BLaER1 treated with 17β-estradiol and CSF1 and Interleukin-3, amounts not matched to agents 10 nM and 100 nM (cell line): ENCODE data around the gene CEMIP2.

Experiments
- H3K27ac ChIP-seq, 11 experiments: shearing (Covaris generic); formaldehyde crosslinking; 2 replicates each; pipeline ENCODE4 v1.8.1; 2022
- H3K27me3 ChIP-seq, 11 experiments: shearing (Covaris generic); formaldehyde crosslinking; 2 replicates each; pipeline ENCODE4 v1.8.1; 2022
- H3K36me3 ChIP-seq, 11 experiments: shearing (Covaris generic); formaldehyde crosslinking; 2 replicates each; pipeline ENCODE4 v1.8.1; 2022
- H3K4me1 ChIP-seq, 10 experiments: shearing (Covaris generic); formaldehyde crosslinking; 2 replicates each; pipeline ENCODE4 v1.8.1; 2022
- H3K4me2 ChIP-seq, 11 experiments: shearing (Covaris generic); formaldehyde crosslinking; 2 replicates each; pipeline ENCODE4 v1.8.1; 2022
- H3K4me3 ChIP-seq, 10 experiments: shearing (Covaris generic); formaldehyde crosslinking; 2 replicates each; pipeline ENCODE4 v1.8.1; 2022
- H3K9ac ChIP-seq, 11 experiments: shearing (Covaris generic); formaldehyde crosslinking; 2 replicates each; pipeline ENCODE4 v1.8.1; 2022
- H3K9me3 ChIP-seq, 11 experiments: shearing (Covaris generic); formaldehyde crosslinking; replicated peaks in 1 of 11; 2 replicates each; pipeline ENCODE4 v1.8.1; 2022
- H4K20me1 ChIP-seq, 11 experiments: shearing (Covaris generic); formaldehyde crosslinking; 2 replicates each; pipeline ENCODE4 v1.8.1; 2022
- Cebpa-rat ChIP-seq, 11 experiments: shearing (Covaris generic); IDR thresholded peaks; 2 replicates each; pipeline ENCODE4 v1.8.1; 2022

Gene CEMIP2

DNA sequence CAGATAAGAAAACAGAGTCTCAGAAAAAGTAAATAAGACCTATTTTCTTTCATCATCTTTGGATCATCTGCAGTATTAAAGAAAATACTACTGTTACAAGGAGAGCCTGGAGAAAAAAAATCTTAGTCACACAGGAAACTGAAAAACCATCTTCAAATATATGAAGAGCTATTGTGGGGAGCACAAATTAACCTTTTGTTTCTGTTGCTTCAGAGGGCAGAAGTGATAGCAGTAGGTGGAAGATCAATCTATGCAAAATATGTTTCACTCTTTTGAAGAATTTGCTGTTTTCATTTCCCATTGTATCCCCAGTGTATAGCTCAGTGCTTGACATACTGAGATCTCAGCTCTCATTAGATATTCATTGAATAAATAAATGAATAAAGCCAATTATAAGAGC is 13.1 kb upstream of the CEMIP2 start:
- Histone ChIP-seq H4K20me1 (no peaks in the 10 kb centered on the region), H3K9me3 (no peaks in the 10 kb centered on the region), H3K27me3 (no peaks in the 10 kb centered on the region), H3K9ac (no peak overlapping the region), H3K4me3 (no peak overlapping the region), H3K4me1 (peaks cover 13 to 39% (median 31%) of the 10 kb centered on the region in 10 experiments), H3K36me3 (no peaks in the 10 kb centered on the region), H3K27ac (no peak overlapping the region), H3K4me2 (peak overlapping the region in 9 of 11 experiments; percentile 0 to 40 (median 13); a peak in 13 of 22 replicates)
- no peak for TF ChIP-seq Cebpa-rat (IDR thresholded peaks at IDR 0.05)

- H3K9ac ChIP-seq, result no peak overlapping the region
- H3K9me3 ChIP-seq, result no peaks in the 10 kb centered on the region
- H3K4me2 ChIP-seq, result peak overlapping the region in 4 of 11 experiments; percentile 0 to 40 (median 20); a peak in 5 of 22 replicates
- no peak for TF ChIP-seq Cebpa-rat (IDR thresholded peaks at IDR 0.05)
- peaks cover 13 to 43% (median 32%) of the 10 kb centered on the region in 10 experiments for H3K4me1 ChIP-seq
- no peaks in the 10 kb centered on the region for H4K20me1 ChIP-seq
- H3K36me3 ChIP-seq, result no peaks in the 10 kb centered on the region
- no peak overlapping the region for H3K27ac ChIP-seq
- H3K27me3 ChIP-seq, result no peaks in the 10 kb centered on the region
- H3K4me3 ChIP-seq, result no peak overlapping the region
Measured at GRCh38 chr9:71780953-71781352, 12.6 kb upstream of the CEMIP2 start.

GRCh38 chr9:71778085-71778484 is 9.8 kb upstream of the CEMIP2 start:
- H3K9me3 ChIP-seq, result no peaks in the 10 kb centered on the region
- H4K20me1 ChIP-seq, result no peaks in the 10 kb centered on the region
- H3K36me3 ChIP-seq, result no peaks in the 10 kb centered on the region
- no peak overlapping the region for H3K9ac ChIP-seq
- no peak overlapping the region for H3K4me3 ChIP-seq
- no peaks in the 10 kb centered on the region for H3K27me3 ChIP-seq
- no peak overlapping the region for H3K27ac ChIP-seq
- peaks cover 8 to 50% (median 41%) of the 10 kb centered on the region in 10 experiments for H3K4me1 ChIP-seq
- TF ChIP-seq Cebpa-rat (IDR thresholded peaks at IDR 0.05), result no peak
- no peak overlapping the region for H3K4me2 ChIP-seq

DNA sequence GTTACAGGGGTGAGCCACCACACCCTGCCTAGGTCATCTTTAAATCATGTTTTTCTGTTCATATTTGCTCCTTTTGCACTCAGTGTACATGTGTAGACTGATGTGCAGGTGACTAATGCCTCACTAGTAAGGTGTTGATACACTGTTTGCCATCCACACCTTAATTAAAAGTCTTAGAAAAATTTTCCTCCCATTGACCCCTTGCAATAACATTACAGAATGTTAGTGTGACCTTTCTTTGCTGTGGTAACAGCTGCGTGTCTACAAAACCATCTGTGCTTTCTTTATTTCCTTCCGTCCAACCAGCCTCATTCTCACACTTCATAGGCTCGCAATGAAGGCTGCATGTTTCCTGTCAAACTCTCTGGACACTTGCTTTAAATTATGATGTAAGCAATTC is 6.6 kb upstream of the CEMIP2 start:
- no peaks in the 10 kb centered on the region for H3K9me3 ChIP-seq

DNA sequence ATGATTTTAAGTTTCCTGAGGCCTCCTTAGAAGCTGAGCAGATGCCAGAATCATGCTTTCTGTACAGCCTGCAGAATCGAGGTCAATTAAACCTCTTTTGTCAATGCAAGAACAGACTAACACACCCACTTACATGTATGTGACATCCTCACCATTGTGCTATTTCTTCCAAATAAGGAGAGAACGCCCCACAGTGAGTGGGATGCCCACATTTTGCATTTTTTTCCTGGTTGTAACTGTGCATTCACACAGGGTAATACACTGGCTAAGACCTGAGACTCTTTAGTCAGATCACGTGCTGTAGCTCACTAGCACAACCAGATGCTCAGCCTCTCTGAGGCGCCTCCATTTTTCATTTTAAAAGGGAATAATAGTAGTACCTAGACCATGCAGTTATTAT is 4.4 kb upstream of the CEMIP2 start:
- TF ChIP-seq Cebpa-rat (IDR thresholded peaks at IDR 0.05), result no peak
- Histone ChIP-seq H3K4me1 (peaks cover 6 to 41% (median 36%) of the 10 kb centered on the region in 10 experiments), H3K36me3 (no peaks in the 10 kb centered on the region), H3K9me3 (no peaks in the 10 kb centered on the region), H3K9ac (no peak overlapping the region), H4K20me1 (peaks cover 0 to 4% (median 3%) of the 10 kb centered on the region in 11 experiments; a peak in 14 of 22 replicates), H3K27ac (no peak overlapping the region), H3K27me3 (0 out of 22 replicates have a peak, but pooled peaks cover 0 to 4% (median 0%) of the 10 kb centered on the region in 11 experiments), H3K4me2 (no peak overlapping the region), H3K4me3 (no peak overlapping the region)

More for the DNA sequence above, 6.6 kb upstream of the CEMIP2 start:
- H3K9ac ChIP-seq, result no peak overlapping the region
- H3K27me3 ChIP-seq, result 0 out of 22 replicates have a peak, but pooled peaks cover 0 to 4% (median 0%) of the 10 kb centered on the region in 11 experiments
- H3K4me3 ChIP-seq, result no peak overlapping the region
- no peaks in the 10 kb centered on the region for H3K36me3 ChIP-seq
- TF ChIP-seq Cebpa-rat (IDR thresholded peaks at IDR 0.05), result no peak
- H3K4me1 ChIP-seq, result peaks cover 6 to 33% (median 28%) of the 10 kb centered on the region in 10 experiments
- H3K4me2 ChIP-seq, result peak overlapping the region; percentile 41 to 81 (median 59)
- H3K27ac ChIP-seq, result peak overlapping the region in 6 of 11 experiments; percentile 12 to 36 (median 20); a peak in 7 of 22 replicates
- no peaks in the 10 kb centered on the region for H4K20me1 ChIP-seq

DNA sequence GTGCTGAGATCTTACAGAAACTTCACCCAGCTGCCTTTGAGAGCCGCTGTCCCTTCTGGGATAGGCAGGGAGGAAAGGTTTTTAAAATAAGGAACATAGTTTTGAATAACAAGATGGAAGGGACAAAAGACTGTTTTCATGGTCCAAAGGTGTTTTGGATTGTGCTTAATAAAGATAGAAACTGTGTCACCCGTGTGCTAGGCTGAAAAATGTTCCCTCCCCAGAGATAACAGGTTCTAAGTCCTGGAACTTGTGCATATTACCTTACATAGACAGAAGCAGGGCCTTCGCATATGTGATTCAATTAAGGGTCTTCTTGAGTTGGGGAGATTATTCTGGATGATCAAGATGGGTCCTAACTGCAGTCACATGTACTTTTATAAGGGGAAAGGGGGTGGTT is 1.9 kb upstream of the CEMIP2 start:
- H4K20me1 ChIP-seq, result peaks cover 11 to 29% (median 28%) of the 10 kb centered on the region in 11 experiments; a peak in 19 of 22 replicates
- 0 out of 22 replicates have a peak, but pooled peaks cover 0 to 4% (median 0%) of the 10 kb centered on the region in 11 experiments for H3K27me3 ChIP-seq
- H3K27ac ChIP-seq, result no peak overlapping the region; a peak in 1 of 22 replicates
- H3K4me3 ChIP-seq, result peak overlapping the region in 2 of 10 experiments; percentile 82 to 84; a peak in 1 of 20 replicates
- peak overlapping the region in 2 of 11 experiments; percentile 92 to 95; a peak in 1 of 22 replicates for H3K9ac ChIP-seq
- H3K36me3 ChIP-seq, result no peaks in the 10 kb centered on the region
- no peaks in the 10 kb centered on the region for H3K9me3 ChIP-seq
- peaks cover 26 to 54% (median 50%) of the 10 kb centered on the region in 10 experiments for H3K4me1 ChIP-seq
- peak overlapping the region; percentile 93 to 100 (median 100); a peak in 21 of 22 replicates for H3K4me2 ChIP-seq
- no peak for TF ChIP-seq Cebpa-rat (IDR thresholded peaks at IDR 0.05)

DNA sequence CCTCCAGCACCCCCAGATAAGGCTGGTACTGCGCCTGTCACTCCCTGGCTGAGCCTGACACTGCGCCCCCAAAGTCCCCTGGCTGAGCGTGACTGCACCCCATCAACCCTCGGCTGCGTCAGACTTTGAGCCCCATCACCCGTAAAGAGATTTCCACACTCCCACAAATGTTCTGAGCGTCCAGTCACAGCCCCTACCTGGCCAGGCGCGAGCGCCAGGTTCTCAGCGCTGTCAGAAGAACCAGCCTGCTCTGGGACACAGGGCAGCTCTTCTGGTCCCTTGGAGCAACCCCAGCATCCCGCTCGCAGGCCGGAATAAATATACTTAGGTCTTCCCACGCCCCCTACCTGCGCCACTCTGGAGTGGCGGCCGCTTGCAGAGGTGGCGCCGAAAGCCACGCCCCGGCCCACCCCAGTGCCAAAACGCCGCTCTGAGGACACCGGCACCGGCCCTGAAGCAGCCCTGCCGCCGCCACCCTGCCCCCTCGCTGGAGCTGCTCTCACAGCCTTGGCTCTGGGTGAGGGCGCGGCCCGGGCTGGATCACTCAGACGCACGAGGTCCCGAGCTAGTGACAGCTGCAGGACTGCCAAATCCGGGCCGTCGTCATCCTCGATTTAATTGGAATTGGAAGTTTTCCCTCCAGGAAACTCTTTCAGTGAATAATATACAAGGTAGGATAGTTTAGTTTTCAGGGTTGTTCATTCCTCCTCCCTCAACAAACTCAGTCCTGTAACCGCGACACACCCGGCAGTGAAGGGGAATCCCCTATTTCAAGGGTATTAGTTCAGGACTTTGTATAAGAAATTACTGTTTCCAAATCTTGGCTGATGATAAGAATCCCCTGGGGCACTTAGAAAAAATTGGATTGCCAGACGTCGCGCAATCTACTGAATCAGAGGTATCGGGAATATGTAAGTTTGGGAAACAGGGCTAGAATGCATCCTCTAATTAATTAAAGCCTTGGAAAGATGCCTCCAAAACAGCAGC is 1.2 kb upstream of the CEMIP2 start:
- Histone ChIP-seq H3K9me3 (no peaks in the 10 kb centered on the region), H3K27me3 (0 out of 22 replicates have a peak, but pooled peaks cover 0 to 4% (median 0%) of the 10 kb centered on the region in 11 experiments), H3K36me3 (no peaks in the 10 kb centered on the region), H4K20me1 (peaks cover 11 to 36% (median 35%) of the 10 kb centered on the region in 11 experiments; a peak in 19 of 22 replicates), H3K9ac (peak overlapping the region; percentile 70 to 97 (median 92)), H3K4me2 (peak overlapping the region; percentile 93 to 100 (median 100)), H3K27ac (peak overlapping the region in 10 of 11 experiments; percentile 1 to 93 (median 60); a peak in 17 of 22 replicates), H3K4me1 (peaks cover 26 to 53% (median 49%) of the 10 kb centered on the region in 10 experiments), H3K4me3 (peak overlapping the region; percentile 69 to 86 (median 83))
- no peak for TF ChIP-seq Cebpa-rat (IDR thresholded peaks at IDR 0.05)

DNA sequence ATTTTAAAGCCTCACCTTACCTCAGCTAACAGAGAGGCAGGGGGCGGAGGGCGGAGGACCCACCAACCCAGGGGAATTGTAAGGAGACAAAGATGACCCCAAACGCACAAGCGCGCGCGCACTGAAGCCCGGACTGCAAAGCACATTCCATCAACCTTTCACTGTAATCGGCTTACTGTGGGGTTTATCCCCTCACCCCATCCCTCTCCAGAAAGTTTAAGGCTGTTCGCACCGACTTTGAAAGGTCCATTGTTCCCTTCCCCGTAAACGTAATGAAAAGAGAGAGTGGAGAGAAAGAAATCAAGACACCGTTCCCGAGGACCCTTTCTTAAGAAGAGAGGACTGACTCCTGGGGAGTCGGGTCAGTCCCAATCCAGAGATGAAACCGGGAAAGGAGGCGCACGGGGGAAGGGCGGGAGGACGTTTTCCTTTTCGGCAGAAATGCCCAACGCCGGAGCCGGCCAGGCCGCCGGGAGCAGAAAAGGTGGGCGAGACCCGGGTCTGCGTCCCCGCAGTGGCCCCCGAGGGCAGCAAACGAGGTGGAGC is 464 bp downstream of the CEMIP2 start:
- H3K9ac ChIP-seq, result peak overlapping the region; percentile 89 to 97 (median 94)
- H3K27ac ChIP-seq, result peak overlapping the region; percentile 88 to 97 (median 92)
- H3K9me3 ChIP-seq, result no peaks in the 10 kb centered on the region
- no peak for TF ChIP-seq Cebpa-rat (IDR thresholded peaks at IDR 0.05)
- peaks cover 11 to 52% (median 40%) of the 10 kb centered on the region in 11 experiments; a peak in 19 of 22 replicates for H4K20me1 ChIP-seq
- H3K4me2 ChIP-seq, result peak overlapping the region; percentile 84 to 98 (median 93)
- H3K4me1 ChIP-seq, result peaks cover 38 to 59% (median 54%) of the 10 kb centered on the region in 10 experiments
- H3K4me3 ChIP-seq, result peak overlapping the region; percentile 69 to 86 (median 83)
- no peaks in the 10 kb centered on the region for H3K36me3 ChIP-seq
- H3K27me3 ChIP-seq, result 0 out of 22 replicates have a peak, but pooled peaks cover 0 to 4% (median 0%) of the 10 kb centered on the region in 11 experiments
